GM12873 (cell line): ENCODE data around the gene TOMM20.

Experiments
- TF ChIP-seq, protein P1 (sequence below): IDR thresholded peaks from 2 replicates; pipeline ENCODE4 v1.5.1; 2012; ENCODE audit warnings: low read depth, mild to moderate bottlenecking, moderate library complexity, low read length, control low read depth; ENCODE audit not compliant: insufficient read depth; ENCODE audit errors: missing control alignments

TOMM20 gene

DNA sequence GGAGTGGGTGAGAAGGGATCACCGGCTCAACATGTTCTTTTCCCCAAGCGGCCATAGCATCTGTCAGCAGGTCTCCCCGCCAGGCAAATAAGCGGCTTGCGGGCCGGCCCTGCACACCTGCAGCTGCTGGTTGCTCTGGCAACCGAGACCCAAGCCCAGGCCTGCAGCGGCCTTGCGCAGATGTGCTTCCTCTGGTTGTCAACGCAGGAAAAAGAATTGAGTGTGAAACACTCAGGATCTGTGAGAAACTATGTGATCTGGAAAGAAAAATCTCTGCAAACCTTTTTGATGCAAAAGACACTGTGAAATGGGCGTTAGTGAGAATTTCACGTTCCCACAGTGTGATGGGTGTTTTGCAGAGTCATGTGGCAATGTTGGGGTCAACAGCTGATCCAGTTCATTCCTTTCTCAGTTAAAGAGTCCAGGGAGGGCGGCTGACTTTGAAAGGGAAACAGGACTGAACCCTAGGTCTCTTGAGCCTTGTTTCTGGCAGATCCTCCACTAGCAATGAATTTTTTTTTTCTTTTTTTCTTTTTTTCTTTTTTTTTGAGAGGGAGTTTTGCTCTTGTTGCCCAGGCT, 28.4 kb downstream of the TOMM20 start:
- TF ChIP-seq, protein P1, sequence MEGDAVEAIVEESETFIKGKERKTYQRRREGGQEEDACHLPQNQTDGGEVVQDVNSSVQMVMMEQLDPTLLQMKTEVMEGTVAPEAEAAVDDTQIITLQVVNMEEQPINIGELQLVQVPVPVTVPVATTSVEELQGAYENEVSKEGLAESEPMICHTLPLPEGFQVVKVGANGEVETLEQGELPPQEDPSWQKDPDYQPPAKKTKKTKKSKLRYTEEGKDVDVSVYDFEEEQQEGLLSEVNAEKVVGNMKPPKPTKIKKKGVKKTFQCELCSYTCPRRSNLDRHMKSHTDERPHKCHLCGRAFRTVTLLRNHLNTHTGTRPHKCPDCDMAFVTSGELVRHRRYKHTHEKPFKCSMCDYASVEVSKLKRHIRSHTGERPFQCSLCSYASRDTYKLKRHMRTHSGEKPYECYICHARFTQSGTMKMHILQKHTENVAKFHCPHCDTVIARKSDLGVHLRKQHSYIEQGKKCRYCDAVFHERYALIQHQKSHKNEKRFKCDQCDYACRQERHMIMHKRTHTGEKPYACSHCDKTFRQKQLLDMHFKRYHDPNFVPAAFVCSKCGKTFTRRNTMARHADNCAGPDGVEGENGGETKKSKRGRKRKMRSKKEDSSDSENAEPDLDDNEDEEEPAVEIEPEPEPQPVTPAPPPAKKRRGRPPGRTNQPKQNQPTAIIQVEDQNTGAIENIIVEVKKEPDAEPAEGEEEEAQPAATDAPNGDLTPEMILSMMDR: no peak

DNA sequence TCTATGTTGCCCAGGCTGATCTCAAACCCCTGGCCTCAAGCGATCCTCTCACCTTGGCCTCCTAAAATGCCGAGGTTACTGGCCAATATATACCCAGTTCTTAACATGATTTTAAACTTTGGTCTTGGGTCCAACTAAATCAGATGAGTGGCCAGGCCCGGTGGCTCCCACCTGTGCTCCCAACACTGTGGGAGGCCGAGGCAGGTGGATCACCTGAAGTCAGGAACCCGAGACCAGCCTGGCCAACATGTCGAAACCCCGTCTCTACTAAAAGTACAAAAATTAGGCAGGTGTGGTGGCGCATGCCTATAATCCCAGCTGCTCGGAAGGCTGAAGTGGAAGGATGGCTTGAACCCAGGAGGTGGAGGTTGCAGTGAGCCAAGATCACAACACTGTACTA, 29.6 kb downstream of the TOMM20 start:
- TF ChIP-seq, protein P1: no peak

DNA sequence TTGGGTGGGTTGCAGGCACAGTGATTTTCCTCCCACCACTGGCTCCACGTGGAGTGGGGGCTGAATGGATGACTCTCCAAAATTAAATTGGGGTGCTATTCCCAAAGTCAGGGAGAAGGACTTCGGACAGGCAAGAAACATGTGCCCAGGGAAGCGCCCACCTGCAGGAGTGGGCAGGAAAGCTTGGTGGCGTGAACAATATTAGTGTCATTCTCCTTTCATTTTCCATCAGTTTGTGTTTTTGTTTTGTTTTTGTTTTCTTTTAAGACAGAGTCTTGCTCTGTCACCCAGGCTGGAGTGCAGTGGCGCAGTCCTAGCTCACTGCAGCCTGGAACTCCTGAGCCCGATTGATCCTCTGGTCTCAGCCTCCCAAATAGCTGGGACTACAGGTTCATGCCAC, 30.1 kb downstream of the TOMM20 start:
- TF ChIP-seq, protein P1: no peak

DNA sequence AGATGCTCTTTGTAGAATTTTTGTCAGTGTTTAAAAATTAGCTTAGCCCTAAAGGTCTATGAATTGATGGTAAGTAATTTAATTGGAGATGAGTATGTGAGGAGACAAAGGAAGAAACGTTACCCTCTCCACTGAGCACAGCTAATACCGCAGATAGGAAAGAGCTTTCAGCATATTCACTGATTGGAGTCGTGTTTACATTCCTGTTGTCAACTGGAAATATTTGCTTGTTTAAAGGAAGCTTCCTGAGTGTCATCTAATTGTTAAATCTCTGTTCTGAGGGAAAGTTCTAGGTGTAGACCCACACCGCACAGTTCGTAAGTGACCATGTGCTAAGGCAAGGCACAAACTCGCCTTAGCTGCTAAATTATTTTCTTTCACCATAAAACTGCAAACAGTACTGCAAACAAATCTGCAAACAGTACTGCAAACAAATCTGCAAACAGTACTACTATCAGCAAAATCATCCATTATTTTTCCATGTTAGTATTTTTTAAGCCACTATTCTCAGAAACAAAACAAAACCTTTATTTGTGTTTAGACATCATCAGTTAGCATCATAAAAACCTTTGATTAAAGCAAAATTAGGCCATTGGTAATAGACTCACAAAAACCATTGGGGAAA, 32.6 kb downstream of the TOMM20 start:
- TF ChIP-seq, protein P1: no peak

DNA sequence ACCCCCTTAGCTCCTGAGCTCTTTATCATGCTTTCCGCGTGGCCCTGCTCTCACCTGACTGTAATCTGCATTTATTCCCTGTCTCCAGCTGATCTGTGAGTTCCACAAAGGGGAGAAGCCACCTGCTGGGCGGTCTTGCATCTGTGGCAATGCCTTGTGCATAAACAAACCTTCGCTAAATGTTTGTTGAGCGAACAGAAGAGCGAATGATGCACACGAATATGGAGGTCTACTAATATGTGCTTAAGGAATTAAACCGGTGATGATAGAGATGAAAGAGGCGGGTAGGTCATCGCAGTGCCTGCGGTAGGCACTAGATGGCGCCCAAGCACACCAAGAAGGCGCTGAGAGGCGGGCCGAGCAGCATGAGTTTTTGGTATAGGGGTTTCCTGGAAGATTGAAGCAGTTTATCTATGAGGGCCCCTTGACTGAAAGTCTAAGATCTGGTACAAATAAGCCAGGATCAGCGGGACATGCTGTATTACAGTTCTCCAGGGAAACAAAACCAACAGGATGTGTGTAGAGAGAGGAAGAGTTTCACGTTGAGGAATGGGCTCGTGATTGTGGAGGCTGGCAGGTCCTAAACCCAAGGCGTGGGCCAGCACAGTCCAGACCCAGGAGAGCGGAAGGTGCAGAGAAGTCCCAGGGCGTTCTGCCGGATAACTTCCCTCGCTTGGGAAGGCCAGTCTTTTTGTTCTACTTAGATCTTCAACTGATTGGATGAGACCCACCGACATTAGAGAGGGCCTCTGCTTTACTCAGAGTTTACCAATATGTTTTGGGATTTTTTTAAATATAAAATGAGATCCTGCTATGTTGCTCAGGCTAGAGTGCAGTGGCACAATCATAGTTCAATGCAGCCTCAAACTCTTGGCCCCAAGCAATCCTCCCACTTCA, 34.7 kb downstream of the TOMM20 start:
- TF ChIP-seq, protein P1: peak; percentile 96

DNA sequence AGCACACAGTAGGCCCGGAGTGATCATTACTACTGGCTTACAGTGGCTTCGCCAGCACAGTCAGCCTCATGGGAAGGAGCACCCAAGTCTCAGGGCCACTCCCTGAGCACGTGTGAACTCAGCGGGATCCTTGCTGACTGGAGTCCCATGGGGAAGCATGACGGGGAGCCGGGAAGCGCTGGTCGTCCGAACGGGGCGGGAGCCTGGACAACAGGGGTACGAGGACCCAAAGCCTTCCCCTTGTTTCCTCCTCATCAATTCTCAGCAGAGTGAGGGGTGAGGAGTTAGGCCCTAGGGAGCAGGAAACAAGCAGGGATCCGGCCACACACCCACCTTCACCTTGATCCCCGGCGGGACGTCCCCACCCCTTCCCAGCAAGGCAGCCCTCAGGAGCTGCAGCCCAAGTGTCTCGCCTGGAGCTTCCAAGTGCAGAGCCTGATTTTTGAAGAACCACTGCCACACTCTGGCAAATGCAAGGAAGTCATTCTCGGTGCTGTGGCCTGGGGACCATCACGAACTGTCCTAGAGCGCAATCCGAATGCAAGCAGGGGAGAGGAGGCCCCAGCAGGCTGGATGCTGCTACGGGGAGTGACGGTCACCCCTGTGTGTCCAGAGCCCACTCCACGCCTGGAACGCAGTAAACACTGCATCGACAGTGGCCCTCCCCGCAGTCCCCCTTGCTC, 35.5 kb downstream of the TOMM20 start:
- TF ChIP-seq, protein P1: no peak
